K562 treated with DMSO at 1 percent for 48 hours (cell line): ENCODE results near the gene SCIMP. TPM values are rescaled to one million over a fixed set of nuclear protein-coding genes. Genes with fewer than 3 reads are reported as not detected.

Source experiments
- total RNA-seq: library from RNA; unstranded; fragments of 300-600 nt; gene quantifications from 2 replicates; pipeline ENCODE4 v1.2.3, GENCODE V29; 2022; ENCODE audit warnings: low replicate concordance; ENCODE audit errors: extremely low read depth

Gene SCIMP
- total RNA-seq = not detected in 2 replicates

DNA sequence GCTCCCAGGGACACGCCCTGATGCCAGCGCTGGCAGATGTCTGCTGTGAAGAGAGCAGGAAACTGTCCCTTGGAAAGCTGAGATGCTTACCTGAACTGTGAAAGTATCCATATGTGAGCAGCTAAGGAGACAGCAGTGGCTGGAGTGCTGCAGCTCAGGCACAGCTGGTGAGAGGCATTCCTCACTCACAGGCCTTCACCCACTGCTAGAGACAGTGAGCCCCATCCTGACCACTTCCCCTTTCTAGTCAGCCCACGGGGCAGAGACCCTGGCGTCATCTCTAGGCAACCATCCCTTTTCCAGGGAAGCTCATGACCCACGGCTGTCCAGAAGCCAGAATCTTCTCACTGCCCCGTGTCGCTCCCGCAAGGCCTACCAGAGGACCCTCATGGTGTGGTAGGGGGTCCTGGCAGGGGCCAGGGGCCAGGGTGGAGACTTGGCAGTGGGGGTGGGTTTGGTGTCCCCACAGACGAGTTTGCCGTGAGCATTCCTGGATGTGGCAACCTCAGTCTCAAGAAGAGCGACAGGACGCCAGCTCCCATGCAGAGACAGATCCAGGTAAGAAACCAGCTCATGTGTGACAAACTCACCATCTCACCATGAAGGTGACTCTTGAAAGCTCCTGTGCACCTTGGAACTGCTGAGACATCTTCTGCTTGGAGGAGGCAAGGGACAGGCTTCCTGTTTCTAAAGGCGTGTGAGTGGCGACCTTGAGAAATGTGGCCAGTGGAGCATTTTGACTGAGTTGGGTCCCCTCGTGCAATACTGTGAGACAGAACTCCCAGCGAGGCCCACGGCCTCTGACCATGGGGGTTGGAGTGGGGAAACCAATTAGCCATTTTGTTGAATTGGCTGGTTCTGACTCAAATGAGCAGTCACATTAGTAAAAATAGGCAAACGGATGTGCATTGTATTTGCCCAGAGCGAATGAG, at the start of gene SCIMP:
Gene SCIMP (minus strand): TSS at position 216 of the 932 bp plus-strand sequence. CDS start 105 bp downstream, at position 111.

DNA sequence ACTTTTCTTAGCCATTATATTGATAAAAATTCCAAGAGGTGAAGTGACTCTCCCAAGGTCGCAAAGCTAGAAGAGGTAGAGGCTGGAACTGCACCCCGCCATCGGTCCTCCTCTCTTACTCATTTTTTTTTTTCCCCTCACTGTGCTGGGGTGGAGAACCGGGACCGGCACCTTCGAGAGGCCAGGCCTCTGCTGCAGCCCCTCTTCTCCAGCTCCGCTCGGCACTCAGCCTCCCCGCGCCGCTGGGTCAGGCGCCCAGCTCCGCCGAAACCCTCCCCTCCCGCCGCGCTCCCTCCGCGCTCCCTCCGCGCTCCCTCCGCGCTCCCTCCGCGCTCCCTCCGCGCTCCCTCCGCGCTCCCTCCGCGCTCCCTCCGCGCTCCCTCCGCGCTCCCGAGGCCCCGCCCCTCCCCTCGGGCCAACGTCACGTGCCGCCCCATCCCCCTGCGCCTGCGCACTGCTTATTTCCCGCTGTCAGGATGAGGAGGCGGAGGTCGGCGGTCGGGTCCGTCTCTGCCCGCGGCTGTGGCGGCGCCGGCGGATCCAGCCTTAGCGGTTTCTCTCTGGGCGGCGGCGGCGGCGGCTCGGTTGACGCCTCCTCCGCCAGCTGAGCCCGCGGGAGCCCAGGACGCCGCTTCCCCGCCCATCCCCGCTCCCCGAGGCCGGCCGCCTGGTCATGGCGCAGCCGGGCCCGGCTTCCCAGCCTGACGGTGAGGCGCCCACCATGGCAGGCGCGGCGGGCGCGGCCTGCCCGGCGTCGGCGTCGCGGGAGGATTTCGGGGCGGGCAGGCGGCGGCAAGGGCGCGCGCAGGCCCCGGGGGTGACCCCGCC, 47.4 kb upstream of the SCIMP start, which contains the start of gene RABEP1:
Gene RABEP1 (plus strand): TSS at position 471 of the 828 bp plus-strand sequence. CDS start 203 bp downstream, at position 674.

DNA sequence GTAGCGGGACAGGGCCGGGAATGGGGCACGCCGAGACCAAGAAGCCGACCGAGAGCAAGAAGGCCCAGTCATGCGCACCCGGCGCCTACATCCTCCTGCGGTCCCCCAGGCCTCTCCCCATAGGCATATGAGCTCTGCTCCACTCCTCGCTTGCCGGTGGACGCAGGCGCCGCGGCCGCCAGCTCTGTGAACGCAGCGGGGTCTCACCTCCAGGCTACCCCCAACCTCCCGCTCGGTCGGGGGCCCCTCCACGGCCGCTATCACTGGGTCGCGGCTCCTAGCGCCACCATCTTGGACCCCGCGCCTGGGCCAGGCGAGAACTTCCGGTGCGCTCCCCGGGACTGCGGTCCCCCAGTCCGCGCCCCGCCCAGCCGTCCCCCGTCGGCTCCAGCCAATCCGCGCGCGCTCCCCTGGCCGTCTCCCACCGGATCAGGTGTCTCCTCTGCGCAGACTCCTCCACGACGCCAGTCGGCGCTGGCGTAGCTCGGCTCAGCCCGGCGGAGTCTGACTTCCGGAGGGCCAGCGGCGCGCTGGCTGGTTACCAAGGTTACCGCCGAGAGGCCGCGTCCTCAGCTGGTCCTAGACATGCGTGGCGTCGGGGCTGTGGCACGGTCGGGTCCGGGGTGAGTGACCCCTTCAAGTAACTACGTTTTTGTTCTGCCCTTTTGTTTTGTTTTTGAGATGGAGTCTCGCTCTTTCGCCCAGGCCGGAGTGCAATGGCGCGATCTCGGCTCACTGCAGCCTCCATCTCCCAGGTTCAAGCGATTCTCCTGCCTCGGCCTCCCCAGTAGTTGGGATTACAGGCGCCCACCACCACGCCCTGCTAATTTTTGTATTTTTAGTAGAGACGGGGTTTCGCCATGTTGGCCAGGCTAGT, 42.9 kb downstream of the SCIMP start, which contains the start of gene ZNF594:
Gene ZNF594 (minus strand): TSS at position 328 of the 877 bp plus-strand sequence. CDS start 7,612 bp downstream, outside the sequence.

Other genes starting within 250 kb of the SCIMP start
- gene CAMTA2, start 247.2 kb downstream of the SCIMP start, total RNA-seq = not detected in 2 replicates
- not detected in 2 replicates for gene INCA1, start 237.3 kb downstream of the SCIMP start, total RNA-seq
- gene KIF1C, start 236.9 kb downstream of the SCIMP start, total RNA-seq = not detected in 2 replicates
- gene SLC52A1, start 199.4 kb downstream of the SCIMP start, total RNA-seq = not detected in 2 replicates
- gene ZFP3, start 156.4 kb downstream of the SCIMP start, total RNA-seq = not detected in 2 replicates
- not detected in 2 replicates for gene ZNF232, start 123.0 kb downstream of the SCIMP start, total RNA-seq
- gene USP6, start 118.8 kb downstream of the SCIMP start, total RNA-seq = not detected in 2 replicates
- gene ZNF594, start 43.0 kb downstream of the SCIMP start, total RNA-seq = not detected in 2 replicates
- not detected in 2 replicates for gene RABEP1, start 47.4 kb upstream of the SCIMP start, total RNA-seq
- not detected in 2 replicates for gene NUP88, start 184.8 kb upstream of the SCIMP start, total RNA-seq
- not detected in 2 replicates for gene RPAIN, start 185.3 kb upstream of the SCIMP start, total RNA-seq
- not detected in 2 replicates for gene C1QBP, start 204.3 kb upstream of the SCIMP start, total RNA-seq
- gene DHX33, start 234.1 kb upstream of the SCIMP start, total RNA-seq = not detected in 2 replicates